Transverse colon (tissue), 4 donors: Measurements from ENCODE around the gene HCFC1.

Experiments
- EP300 ChIP-seq: sonication (generic); formaldehyde crosslinking; IDR thresholded peaks from one replicate; pipeline ENCODE4 v1.6.1; 2017; ENCODE audit warnings: antibody characterized with exemption, low read depth
- POLR2A ChIP-seq: fragments of 450-650 bp; IDR thresholded peaks from one replicate; pipeline ENCODE4 v1.6.1; 2016; ENCODE audit warnings: antibody characterized with exemption, mild to moderate bottlenecking, moderate library complexity
- POLR2AphosphoS5 ChIP-seq, 3 donors: sonication (generic); formaldehyde crosslinking; IDR thresholded peaks; one replicate each; pipeline ENCODE4 v1.6.1; 2016; ENCODE audit warnings: antibody characterized with exemption in 3 of 3
- TF ChIP-seq, protein P1 (sequence below), 5 experiments: fragments of 200-600 bp in 3 of 5; fragments of 450-650 bp in 2 of 5; sonication (generic) in 3 of 5; IDR thresholded peaks; 1 replicate in 2 of 5; 2 replicates in 3 of 5; pipeline ENCODE4 v1.5.1; 2016 to 2017; ENCODE audit warnings: antibody characterized with exemption in 5 of 5, inconsistent platforms in 3 of 5, mild to moderate bottlenecking in 2 of 5, moderate library complexity in 1 of 5

DNA sequence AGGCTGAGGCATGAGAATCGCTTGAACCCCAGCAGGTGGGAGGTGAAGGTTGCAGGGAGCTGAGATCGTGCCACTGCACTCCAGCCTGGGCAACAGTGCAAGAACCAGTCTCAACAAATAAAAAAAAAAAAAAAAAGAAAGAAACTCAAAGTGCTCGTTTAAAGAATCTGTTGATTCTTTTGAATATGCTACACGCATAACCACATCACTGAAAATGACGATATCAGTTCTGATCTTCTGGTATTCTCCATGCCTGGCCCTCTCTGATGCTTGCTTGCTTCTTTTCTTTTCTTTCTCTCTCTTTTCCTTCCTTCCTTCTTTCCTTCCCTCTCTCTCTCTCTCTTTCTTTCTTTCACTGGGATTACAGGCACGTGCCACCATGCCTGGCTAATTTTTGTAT, 59.8 kb downstream of the HCFC1 start:
- TF ChIP-seq POLR2A (no peak), POLR2AphosphoS5 (IDR thresholded peaks at IDR 0.05) (no peak), EP300 (no peak)
- TF ChIP-seq, protein P1, sequence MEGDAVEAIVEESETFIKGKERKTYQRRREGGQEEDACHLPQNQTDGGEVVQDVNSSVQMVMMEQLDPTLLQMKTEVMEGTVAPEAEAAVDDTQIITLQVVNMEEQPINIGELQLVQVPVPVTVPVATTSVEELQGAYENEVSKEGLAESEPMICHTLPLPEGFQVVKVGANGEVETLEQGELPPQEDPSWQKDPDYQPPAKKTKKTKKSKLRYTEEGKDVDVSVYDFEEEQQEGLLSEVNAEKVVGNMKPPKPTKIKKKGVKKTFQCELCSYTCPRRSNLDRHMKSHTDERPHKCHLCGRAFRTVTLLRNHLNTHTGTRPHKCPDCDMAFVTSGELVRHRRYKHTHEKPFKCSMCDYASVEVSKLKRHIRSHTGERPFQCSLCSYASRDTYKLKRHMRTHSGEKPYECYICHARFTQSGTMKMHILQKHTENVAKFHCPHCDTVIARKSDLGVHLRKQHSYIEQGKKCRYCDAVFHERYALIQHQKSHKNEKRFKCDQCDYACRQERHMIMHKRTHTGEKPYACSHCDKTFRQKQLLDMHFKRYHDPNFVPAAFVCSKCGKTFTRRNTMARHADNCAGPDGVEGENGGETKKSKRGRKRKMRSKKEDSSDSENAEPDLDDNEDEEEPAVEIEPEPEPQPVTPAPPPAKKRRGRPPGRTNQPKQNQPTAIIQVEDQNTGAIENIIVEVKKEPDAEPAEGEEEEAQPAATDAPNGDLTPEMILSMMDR (IDR thresholded peaks at IDR 0.05): no peak
